H9 (cell line): ENCODE measurements around the gene FHIT. TPM values are rescaled to one million over a fixed set of nuclear protein-coding genes. Genes with fewer than 3 reads are reported as not detected.

Experiments
- DNase-seq: peaks from one replicate; pipeline ENCODE4 v3.0.0-alpha.2; 2017
- H2AFZ ChIP-seq: one replicate; pipeline ENCODE4 v1.6.1; 2013; ENCODE audit warnings: mild to moderate bottlenecking, low read length, control low read depth, moderate library complexity
- H2AK5ac ChIP-seq: 2 replicates; pipeline ENCODE4 v1.6.1; 2013; ENCODE audit warnings: low read length, control low read depth, mixed read lengths; ENCODE audit not compliant: insufficient read length
- H2BK120ac ChIP-seq: one replicate; pipeline ENCODE4 v1.6.1; 2013; ENCODE audit warnings: low read depth, mild to moderate bottlenecking, low read length, control low read depth, inconsistent platforms; ENCODE audit not compliant: poor library complexity, severe bottlenecking
- H2BK12ac ChIP-seq: 2 replicates; pipeline ENCODE4 v1.6.1; 2013; ENCODE audit warnings: low read length, control low read depth, mixed read lengths, low read depth; ENCODE audit not compliant: insufficient read length
- H2BK15ac ChIP-seq: 2 replicates; pipeline ENCODE4 v1.6.1; 2013; ENCODE audit warnings: low read depth, low read length, control low read depth
- H2BK20ac ChIP-seq: one replicate; pipeline ENCODE4 v1.6.1; 2013; ENCODE audit warnings: low read depth, mild to moderate bottlenecking, low read length, control low read depth, inconsistent platforms; ENCODE audit not compliant: poor library complexity, severe bottlenecking
- H2BK5ac ChIP-seq: 2 replicates; pipeline ENCODE4 v1.6.1; 2013; ENCODE audit warnings: low read length, control low read depth, mixed read lengths; ENCODE audit not compliant: insufficient read length
- H3K14ac ChIP-seq: 2 replicates; pipeline ENCODE4 v1.6.1; 2013; ENCODE audit warnings: low read length, control low read depth; ENCODE audit not compliant: insufficient read depth
- H3K18ac ChIP-seq: 2 replicates; pipeline ENCODE4 v1.6.1; 2013; ENCODE audit warnings: low read depth, mild to moderate bottlenecking, mixed read lengths, low read length, control low read depth; ENCODE audit not compliant: insufficient read length
- H3K23ac ChIP-seq: 2 replicates; pipeline ENCODE4 v1.6.1; 2013; ENCODE audit warnings: low read length, control low read depth, mixed read lengths, low read depth; ENCODE audit not compliant: insufficient read length
- H3K23me2 ChIP-seq: 2 replicates; pipeline ENCODE4 v1.6.1; 2013; ENCODE audit warnings: low read depth, mild to moderate bottlenecking, mixed read lengths, low read length, control low read depth; ENCODE audit not compliant: insufficient read length, poor library complexity, severe bottlenecking
- H3K27ac ChIP-seq: 2 replicates; pipeline ENCODE4 v1.5.1; 2013; ENCODE audit warnings: low read length, control low read depth, mixed read lengths, low read depth; ENCODE audit not compliant: insufficient read length
- H3K27me3 ChIP-seq: 2 replicates; pipeline ENCODE4 v1.6.1; 2013; ENCODE audit warnings: low read length, control low read depth, inconsistent platforms; ENCODE audit not compliant: insufficient read depth
- H3K4ac ChIP-seq: 2 replicates; pipeline ENCODE4 v1.6.1; 2013; ENCODE audit warnings: low read depth, mild to moderate bottlenecking, control low read depth, inconsistent platforms, low read length, moderate library complexity
- H3K4me1 ChIP-seq: 2 replicates; pipeline ENCODE4 v1.6.1; 2013; ENCODE audit warnings: low read length, control low read depth, inconsistent platforms; ENCODE audit not compliant: insufficient read depth
- H3K4me2 ChIP-seq: 2 replicates; pipeline ENCODE4 v1.6.1; 2013; ENCODE audit warnings: low read length, control low read depth, mixed read lengths; ENCODE audit not compliant: insufficient read length, insufficient read depth
- H3K56ac ChIP-seq: 2 replicates; pipeline ENCODE4 v1.6.1; 2013; ENCODE audit warnings: low read depth, mild to moderate bottlenecking, mixed read lengths, low read length, control low read depth; ENCODE audit not compliant: insufficient read length
- H3K79me1 ChIP-seq: 2 replicates; pipeline ENCODE4 v1.6.1; 2013; ENCODE audit warnings: low read depth, mild to moderate bottlenecking, moderate library complexity, low read length, control low read depth, inconsistent platforms; ENCODE audit not compliant: insufficient read depth, poor library complexity, severe bottlenecking
- H3K79me2 ChIP-seq: 2 replicates; pipeline ENCODE4 v1.6.1; 2013; ENCODE audit warnings: low read length, control low read depth, inconsistent platforms; ENCODE audit not compliant: insufficient read depth
- H3K9ac ChIP-seq: 2 replicates; pipeline ENCODE4 v1.6.1; 2013; ENCODE audit warnings: low read length, control low read depth, mixed read lengths; ENCODE audit not compliant: insufficient read length; ENCODE audit errors: extremely low read depth
- H3K9me3 ChIP-seq: one replicate; pipeline ENCODE4 v1.6.1; 2013; ENCODE audit warnings: low read depth, low read length, inconsistent platforms; ENCODE audit not compliant: control insufficient read depth
- H3T11ph ChIP-seq: one replicate; pipeline ENCODE4 v1.6.1; 2013; ENCODE audit warnings: mild to moderate bottlenecking, low read length, control low read depth, inconsistent platforms
- H4K20me1 ChIP-seq: one replicate; pipeline ENCODE4 v1.6.1; 2013; ENCODE audit not compliant: control insufficient read depth, insufficient read length, insufficient read depth
- H4K5ac ChIP-seq: 2 replicates; pipeline ENCODE4 v1.6.1; 2013; ENCODE audit warnings: low read depth, mild to moderate bottlenecking, mixed read lengths, low read length, control low read depth; ENCODE audit not compliant: insufficient read length
- H4K8ac ChIP-seq: replicated peaks from 2 replicates; pipeline ENCODE4 v1.6.1; 2013; ENCODE audit warnings: low read length, control low read depth, mixed read lengths, low read depth; ENCODE audit not compliant: insufficient read length
- H4K91ac ChIP-seq: 2 replicates; pipeline ENCODE4 v1.6.1; 2013; ENCODE audit warnings: low read depth, mild to moderate bottlenecking, moderate library complexity, mixed read lengths, low read length, control low read depth; ENCODE audit not compliant: insufficient read length
- H3K27ac Mint-ChIP-seq, 3 experiments: 2 replicates in 2 of 3; 3 replicates in 1 of 3; pipeline ENCODE4 v1.8.0; 2020 to 2021; ENCODE audit warnings: mixed read lengths in 3 of 3, mild to moderate bottlenecking in 1 of 3, moderate library complexity in 1 of 3
- H3K27me3 Mint-ChIP-seq: 2 replicates; pipeline ENCODE4 v1.8.0; 2021; ENCODE audit warnings: low read depth, mild to moderate bottlenecking, moderate library complexity, mixed read lengths
- H3K36me3 Mint-ChIP-seq, 3 experiments: 2 replicates in 2 of 3; 3 replicates in 1 of 3; pipeline ENCODE4 v1.8.0; 2020 to 2021; ENCODE audit warnings: low read depth in 3 of 3, mixed read lengths in 3 of 3; ENCODE audit not compliant: insufficient read depth in 1 of 3
- H3K4me1 Mint-ChIP-seq, 2 experiments: 2 replicates each; pipeline ENCODE4 v1.8.0; 2020; ENCODE audit warnings: mixed read lengths in 2 of 2
- H3K4me3 Mint-ChIP-seq, 2 experiments: 2 replicates in 1 of 2; 3 replicates in 1 of 2; pipeline ENCODE4 v1.8.0; 2020 to 2021; ENCODE audit warnings: mild to moderate bottlenecking in 2 of 2, mixed read lengths in 2 of 2, moderate library complexity in 1 of 2
- H3K9me3 Mint-ChIP-seq, 2 experiments: 2 replicates in 1 of 2; 3 replicates in 1 of 2; pipeline ENCODE4 v1.8.0; 2020; ENCODE audit warnings: mild to moderate bottlenecking in 2 of 2, mixed read lengths in 2 of 2, moderate library complexity in 1 of 2
- CTCF ChIP-seq: fragments of 200-600 bp; sonication (generic); conservative IDR thresholded peaks from 3 replicates; pipeline ENCODE4 v1.8.0; 2021; ENCODE audit warnings: antibody characterized with exemption, mild to moderate bottlenecking
- WGBS: extraction: QIAGEN DNeasy Blood & Tissue Kit; methylation state at CpG from one replicate; pipeline ENCODE4 v1.1.7; 2013; ENCODE audit warnings: missing lambda C conversion rate, low lambda C conversion rate, mixed read lengths; ENCODE audit not compliant: insufficient read length; ENCODE audit errors: extremely low coverage; 5-methylcytosine and 5-hydroxymethylcytosine counted together
- total RNA-seq: library from RNA; stranded (reverse); gene quantifications from 2 replicates; pipeline ENCODE4 v1.2.1, GENCODE V29; 2021

The FHIT gene
- total RNA-seq, 1 experiment from 2014 or later = 3.0 TPM

DNA sequence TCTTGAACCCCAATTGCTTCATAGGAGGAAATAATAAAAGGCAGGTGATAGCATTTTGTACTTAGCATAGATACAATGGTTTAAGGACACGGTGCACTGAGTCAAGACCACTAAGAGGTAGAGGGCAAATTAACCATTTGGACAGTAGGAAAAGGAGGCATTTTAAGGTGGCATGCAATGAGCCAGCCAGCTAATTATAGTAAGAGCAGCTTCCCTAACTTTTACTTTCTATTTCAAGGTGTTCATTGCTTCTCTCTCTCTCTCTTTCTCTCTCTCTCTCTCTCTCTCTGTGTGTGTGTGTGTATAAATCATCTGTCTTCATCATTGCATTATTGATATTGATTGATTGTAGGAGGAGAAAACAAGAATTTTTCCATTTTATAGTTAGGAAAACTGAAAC, 1461.0 kb downstream of the FHIT start:
- no peak overlapping the region for H3K27ac ChIP-seq
- H3K4me1 ChIP-seq = no peaks in the 10 kb centered on the region
- no peaks in the 10 kb centered on the region for H3K27me3 ChIP-seq
- no peaks in the 10 kb centered on the region for H4K20me1 ChIP-seq
- no peak overlapping the region for H4K91ac ChIP-seq
- Mint-ChIP-seq H3K27me3 (no peaks in the 10 kb centered on the region), H3K4me1 (no peaks in the 10 kb centered on the region), H3K27ac (no peak overlapping the region), H3K36me3 (peaks cover 0 to 2% (median 0%) of the 10 kb centered on the region in 3 experiments; a peak in 1 of 7 replicates), H3K9me3 (no peaks in the 10 kb centered on the region), H3K4me3 (no peak overlapping the region)
- no peak overlapping the region for H3T11ph ChIP-seq
- H3K23ac ChIP-seq = no peak overlapping the region
- no peak overlapping the region for H2AFZ ChIP-seq
- H3K18ac ChIP-seq = no peak overlapping the region
- H3K4ac ChIP-seq = no peak overlapping the region
- no peak overlapping the region for H2BK12ac ChIP-seq
- H4K8ac ChIP-seq = no peak overlapping the region
- H2BK120ac ChIP-seq = no peak overlapping the region
- no peaks in the 10 kb centered on the region for H3K79me2 ChIP-seq
- H3K4me2 ChIP-seq = no peak overlapping the region
- H2BK15ac ChIP-seq = no peak overlapping the region
- no peaks in the 10 kb centered on the region for H3K9me3 ChIP-seq
- H3K56ac ChIP-seq = no peak overlapping the region
- H3K9ac ChIP-seq = no peak overlapping the region
- H3K14ac ChIP-seq = no peak overlapping the region
- DNase-seq = no peak
- H4K5ac ChIP-seq = no peak overlapping the region
- TF ChIP-seq CTCF = no peak
- no CpG with 5 or more reads among the region's 1 CpG for WGBS
- no peak overlapping the region for H2BK5ac ChIP-seq
- no peak overlapping the region for H2AK5ac ChIP-seq
- H3K23me2 ChIP-seq = no peaks in the 10 kb centered on the region
- H2BK20ac ChIP-seq = no peak overlapping the region
- no peaks in the 10 kb centered on the region for H3K79me1 ChIP-seq
